ENCODE data around the gene PKN2. TPM values are rescaled to one million over a fixed set of nuclear protein-coding genes. Genes with fewer than 3 reads are reported as not detected.
A peak's percentile ranks its signal among the peaks of the same experiment; 100 is the strongest.
"Not testable (repeated sequence)": the region's sequence is repeated elsewhere in the genome, so short reads cannot be mapped to it uniquely, and the experiment has no call there.

PKN2 gene
- total RNA-seq, 1 donor from 2014 or later, result 37.5 TPM

DNA sequence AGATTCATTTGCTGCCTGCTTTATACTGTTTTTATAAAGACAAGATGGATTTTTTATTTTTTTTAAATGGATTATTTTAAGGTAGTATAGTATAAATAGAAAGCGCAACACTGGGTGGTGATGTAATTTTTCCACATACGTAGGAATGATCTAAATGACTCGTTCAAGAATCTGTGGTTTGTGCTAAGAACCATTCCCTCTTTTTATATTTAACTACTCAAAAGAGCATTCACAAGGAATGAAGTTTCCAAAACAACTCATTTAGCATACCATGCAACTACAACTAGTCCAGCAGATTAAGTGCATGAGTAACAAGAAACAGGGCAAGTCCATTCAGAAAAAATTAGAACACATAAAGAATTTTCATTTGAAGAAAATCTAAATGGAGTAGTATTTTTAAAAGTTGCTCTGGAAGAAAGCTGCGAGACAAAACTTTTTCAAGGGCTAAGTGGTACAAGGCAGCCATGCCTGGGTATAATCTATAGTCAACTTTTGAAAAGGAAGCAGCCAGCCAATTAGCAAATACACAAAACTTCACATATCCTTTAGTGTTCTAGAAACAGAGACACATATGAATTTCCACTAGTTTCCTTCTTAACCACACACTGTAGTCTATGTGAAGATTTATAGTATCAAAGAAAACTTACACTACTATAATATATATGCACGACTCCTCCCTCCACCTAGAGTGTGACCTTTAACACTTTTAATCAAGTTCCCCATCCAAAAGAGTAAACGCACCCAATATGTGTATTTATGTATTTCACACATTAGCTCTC is 183.9 kb downstream of the PKN2 start:
- peaks cover 3% of the 10 kb centered on the region for H3K36me3 Mint-ChIP-seq (ENCODE audit: low read depth, unreplicated experiment)
- H3K9me3 Mint-ChIP-seq (ENCODE audit: unreplicated experiment), result no peaks in the 10 kb centered on the region
- H3K4me3 ChIP-seq (ENCODE audit: insufficient read depth, low read depth, low read length), result no peak overlapping the region
- H3K27ac Mint-ChIP-seq (ENCODE audit: unreplicated experiment), result peak overlapping the region; percentile 24
- peak overlapping the region; percentile 29 for H3K9ac ChIP-seq (ENCODE audit: low read length)
- H4K20me1 ChIP-seq (ENCODE audit: insufficient read depth, low read length), result peaks cover 34% of the 10 kb centered on the region
- H3K4me1 ChIP-seq (ENCODE audit: insufficient read depth, low read length), result peaks cover 7% of the 10 kb centered on the region
- no peaks in the 10 kb centered on the region for H3K9me3 ChIP-seq (ENCODE audit: insufficient read depth, low read depth, low read length)
- H3K79me2 ChIP-seq (ENCODE audit: insufficient read depth, low read length), result peaks cover 83% of the 10 kb centered on the region
- peak overlapping the region; percentile 30 for H3K4me2 ChIP-seq (ENCODE audit: low read length)
- peaks cover 14% of the 10 kb centered on the region for H3K4me1 Mint-ChIP-seq (ENCODE audit: low read depth, unreplicated experiment)
- no peak overlapping the region for H2AFZ ChIP-seq (ENCODE audit: low read depth, low read length)
- peak; percentile 88 for DNase-seq (ENCODE audit: low read depth)
- no peaks in the 10 kb centered on the region for H3K27me3 ChIP-seq (ENCODE audit: insufficient read depth, low read length)
- no peak overlapping the region for H3K4me3 Mint-ChIP-seq (ENCODE audit: unreplicated experiment)
- TF ChIP-seq EZH2 (IDR thresholded peaks at IDR 0.05; ENCODE audit: insufficient read depth, low read length), result no peak
- H3K27me3 Mint-ChIP-seq (ENCODE audit: low read depth, unreplicated experiment), result no peaks in the 10 kb centered on the region
- peak overlapping the region; percentile 44 for H3K27ac ChIP-seq (ENCODE audit: low read depth, low read length)
- FAIRE-seq, result no peak
- no peaks in the 10 kb centered on the region for H3K36me3 ChIP-seq (ENCODE audit: insufficient read depth, low read length)

DNA sequence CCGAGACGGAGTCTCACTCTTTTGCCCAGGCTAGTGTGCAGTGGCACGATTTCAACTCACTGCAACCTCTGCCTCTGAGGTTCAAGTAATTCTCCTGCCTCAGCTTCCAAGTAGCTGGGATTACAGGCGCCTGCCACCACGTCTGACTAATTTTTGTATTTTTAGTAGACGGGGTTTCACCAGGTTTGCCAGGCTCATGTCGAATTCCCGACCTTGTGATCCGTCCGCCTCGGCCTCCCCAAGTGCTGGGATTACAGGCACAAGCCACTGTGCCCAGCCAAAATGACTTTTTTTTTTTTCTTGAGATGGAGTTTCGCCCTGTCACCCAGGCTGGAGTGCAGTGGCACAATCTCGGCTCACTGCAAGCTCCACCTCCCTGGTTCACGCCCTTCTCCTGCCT is 185.6 kb downstream of the PKN2 start:
- not testable (repeated sequence) for FAIRE-seq; H3K4me3 ChIP-seq (ENCODE audit: insufficient read depth, low read depth, low read length); H3K36me3 Mint-ChIP-seq (ENCODE audit: low read depth, unreplicated experiment); H3K27ac Mint-ChIP-seq (ENCODE audit: unreplicated experiment); H3K4me1 ChIP-seq (ENCODE audit: insufficient read depth, low read length); H3K9me3 ChIP-seq (ENCODE audit: insufficient read depth, low read depth, low read length); H3K27me3 ChIP-seq (ENCODE audit: insufficient read depth, low read length); H2AFZ ChIP-seq (ENCODE audit: low read depth, low read length); H3K27me3 Mint-ChIP-seq (ENCODE audit: low read depth, unreplicated experiment); H3K27ac ChIP-seq (ENCODE audit: low read depth, low read length); DNase-seq (ENCODE audit: low read depth); H3K4me2 ChIP-seq (ENCODE audit: low read length); H3K9ac ChIP-seq (ENCODE audit: low read length); H3K4me3 Mint-ChIP-seq (ENCODE audit: unreplicated experiment); H3K9me3 Mint-ChIP-seq (ENCODE audit: unreplicated experiment); H3K36me3 ChIP-seq (ENCODE audit: insufficient read depth, low read length)
- peaks cover 14% of the 10 kb centered on the region for H3K4me1 Mint-ChIP-seq (ENCODE audit: low read depth, unreplicated experiment)
- Histone ChIP-seq H3K79me2 (ENCODE audit: insufficient read depth, low read length) (peaks cover 87% of the 10 kb centered on the region), H4K20me1 (ENCODE audit: insufficient read depth, low read length) (peaks cover 40% of the 10 kb centered on the region)

DNA sequence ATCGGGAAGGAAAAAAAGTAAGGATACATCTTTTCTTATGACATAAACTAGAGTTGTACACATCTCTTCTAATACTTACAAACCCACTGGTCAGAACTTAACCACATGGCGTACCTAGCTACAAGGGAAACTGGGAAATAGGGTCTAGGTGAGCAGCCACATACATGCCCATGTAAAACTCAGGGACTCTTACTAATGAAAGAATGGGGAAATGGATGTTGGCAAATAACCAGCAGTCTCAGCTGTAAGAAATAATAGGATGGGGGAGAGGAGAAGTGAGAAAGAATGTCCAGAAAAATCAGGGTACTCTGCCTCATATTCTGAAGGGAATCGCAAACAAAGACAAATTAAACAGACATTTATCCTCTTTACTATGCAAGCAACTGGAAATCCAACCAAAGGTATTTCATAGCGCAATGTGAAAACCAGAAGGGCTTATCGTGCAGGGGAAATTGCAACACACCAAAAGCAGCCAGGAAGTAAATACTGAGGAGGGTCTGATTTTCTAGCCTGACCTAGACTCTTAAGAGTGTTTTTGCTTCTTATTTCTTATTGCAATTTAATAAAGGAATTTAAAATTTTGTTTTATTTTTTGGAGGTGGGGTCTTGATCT is 189.8 kb downstream of the PKN2 start:
- Histone ChIP-seq H3K4me2 (ENCODE audit: low read length) (no peak overlapping the region), H3K27me3 (ENCODE audit: insufficient read depth, low read length) (no peaks in the 10 kb centered on the region), H3K36me3 (ENCODE audit: insufficient read depth, low read length) (no peaks in the 10 kb centered on the region), H3K4me1 (ENCODE audit: insufficient read depth, low read length) (no peaks in the 10 kb centered on the region), H3K79me2 (ENCODE audit: insufficient read depth, low read length) (peaks cover 88% of the 10 kb centered on the region), H3K4me3 (ENCODE audit: insufficient read depth, low read depth, low read length) (no peak overlapping the region), H3K27ac (ENCODE audit: low read depth, low read length) (no peak overlapping the region), H3K9me3 (ENCODE audit: insufficient read depth, low read depth, low read length) (no peaks in the 10 kb centered on the region), H2AFZ (ENCODE audit: low read depth, low read length) (no peak overlapping the region), H4K20me1 (ENCODE audit: insufficient read depth, low read length) (peaks cover 42% of the 10 kb centered on the region), H3K9ac (ENCODE audit: low read length) (no peak overlapping the region)
- H3K4me3 Mint-ChIP-seq (ENCODE audit: unreplicated experiment), result no peak overlapping the region
- no peaks in the 10 kb centered on the region for H3K4me1 Mint-ChIP-seq (ENCODE audit: low read depth, unreplicated experiment)
- FAIRE-seq (no peak), DNase-seq (ENCODE audit: low read depth) (no peak)
- H3K36me3 Mint-ChIP-seq (ENCODE audit: low read depth, unreplicated experiment), result peaks cover 2% of the 10 kb centered on the region
- no peak for TF ChIP-seq EZH2 (IDR thresholded peaks at IDR 0.05; ENCODE audit: insufficient read depth, low read length)
- no peaks in the 10 kb centered on the region for H3K27me3 Mint-ChIP-seq (ENCODE audit: low read depth, unreplicated experiment)
- no peaks in the 10 kb centered on the region for H3K9me3 Mint-ChIP-seq (ENCODE audit: unreplicated experiment)
- no peak overlapping the region for H3K27ac Mint-ChIP-seq (ENCODE audit: unreplicated experiment)

DNA sequence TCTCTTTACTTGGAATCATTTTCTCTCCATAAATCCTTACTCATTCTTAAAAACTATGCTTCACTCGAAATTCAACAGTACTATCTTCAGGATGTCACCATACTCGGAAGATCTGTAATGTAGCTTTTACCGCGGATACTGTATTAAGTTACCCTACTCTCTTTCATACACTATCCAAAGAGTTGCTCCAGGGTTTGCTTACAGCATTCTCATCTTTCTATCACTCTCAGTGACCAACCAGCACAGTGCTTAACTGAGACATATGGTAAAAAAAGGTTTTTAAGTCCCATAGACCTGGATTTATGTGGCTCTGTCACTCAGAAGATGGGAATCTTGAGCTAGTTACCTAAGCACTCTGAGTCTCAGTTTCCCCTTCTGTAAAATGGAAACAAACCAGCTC is 191.5 kb downstream of the PKN2 start:
- no peaks in the 10 kb centered on the region for H3K9me3 Mint-ChIP-seq (ENCODE audit: unreplicated experiment)
- H3K9me3 ChIP-seq (ENCODE audit: insufficient read depth, low read depth, low read length), result no peaks in the 10 kb centered on the region
- no peak overlapping the region for H3K4me3 Mint-ChIP-seq (ENCODE audit: unreplicated experiment)
- FAIRE-seq, result no peak
- H3K9ac ChIP-seq (ENCODE audit: low read length), result no peak overlapping the region
- no peaks in the 10 kb centered on the region for H3K4me1 Mint-ChIP-seq (ENCODE audit: low read depth, unreplicated experiment)
- no peak overlapping the region for H3K27ac ChIP-seq (ENCODE audit: low read depth, low read length)
- H3K36me3 ChIP-seq (ENCODE audit: insufficient read depth, low read length), result peaks cover 5% of the 10 kb centered on the region
- no peak overlapping the region for H2AFZ ChIP-seq (ENCODE audit: low read depth, low read length)
- H3K27me3 ChIP-seq (ENCODE audit: insufficient read depth, low read length), result no peaks in the 10 kb centered on the region
- H3K4me1 ChIP-seq (ENCODE audit: insufficient read depth, low read length), result no peaks in the 10 kb centered on the region
- no peak overlapping the region for H3K4me3 ChIP-seq (ENCODE audit: insufficient read depth, low read depth, low read length)
- H3K27ac Mint-ChIP-seq (ENCODE audit: unreplicated experiment), result no peak overlapping the region
- DNase-seq (ENCODE audit: low read depth), result no peak
- TF ChIP-seq, protein P1, sequence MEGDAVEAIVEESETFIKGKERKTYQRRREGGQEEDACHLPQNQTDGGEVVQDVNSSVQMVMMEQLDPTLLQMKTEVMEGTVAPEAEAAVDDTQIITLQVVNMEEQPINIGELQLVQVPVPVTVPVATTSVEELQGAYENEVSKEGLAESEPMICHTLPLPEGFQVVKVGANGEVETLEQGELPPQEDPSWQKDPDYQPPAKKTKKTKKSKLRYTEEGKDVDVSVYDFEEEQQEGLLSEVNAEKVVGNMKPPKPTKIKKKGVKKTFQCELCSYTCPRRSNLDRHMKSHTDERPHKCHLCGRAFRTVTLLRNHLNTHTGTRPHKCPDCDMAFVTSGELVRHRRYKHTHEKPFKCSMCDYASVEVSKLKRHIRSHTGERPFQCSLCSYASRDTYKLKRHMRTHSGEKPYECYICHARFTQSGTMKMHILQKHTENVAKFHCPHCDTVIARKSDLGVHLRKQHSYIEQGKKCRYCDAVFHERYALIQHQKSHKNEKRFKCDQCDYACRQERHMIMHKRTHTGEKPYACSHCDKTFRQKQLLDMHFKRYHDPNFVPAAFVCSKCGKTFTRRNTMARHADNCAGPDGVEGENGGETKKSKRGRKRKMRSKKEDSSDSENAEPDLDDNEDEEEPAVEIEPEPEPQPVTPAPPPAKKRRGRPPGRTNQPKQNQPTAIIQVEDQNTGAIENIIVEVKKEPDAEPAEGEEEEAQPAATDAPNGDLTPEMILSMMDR (IDR thresholded peaks at IDR 0.05; ENCODE audit: insufficient read depth, low read depth, low read length), result no peak
- TF ChIP-seq EZH2 (IDR thresholded peaks at IDR 0.05; ENCODE audit: insufficient read depth, low read length), result no peak
- H4K20me1 ChIP-seq (ENCODE audit: insufficient read depth, low read length), result peaks cover 42% of the 10 kb centered on the region
- H3K27me3 Mint-ChIP-seq (ENCODE audit: low read depth, unreplicated experiment), result no peaks in the 10 kb centered on the region
- no peak overlapping the region for H3K4me2 ChIP-seq (ENCODE audit: low read length)
- peaks cover 78% of the 10 kb centered on the region for H3K79me2 ChIP-seq (ENCODE audit: insufficient read depth, low read length)
- H3K36me3 Mint-ChIP-seq (ENCODE audit: low read depth, unreplicated experiment), result no peaks in the 10 kb centered on the region

Data from astrocyte (in vitro differentiated cells and primary cell).